HepG2 (cell line): Measurements from ENCODE around the gene RIN3. TPM values are rescaled to one million over a fixed set of nuclear protein-coding genes. Genes with fewer than 3 reads are reported as not detected.

Source experiments
- BRCA1 ChIP-seq: sonication (generic); formaldehyde crosslinking; IDR thresholded peaks from 2 replicates; pipeline ENCODE4 v1.4.0; 2020; ENCODE audit warnings: missing genetic modification reagents
- DR1 ChIP-seq: sonication (generic); formaldehyde crosslinking; IDR thresholded peaks from 2 replicates; pipeline ENCODE4 v1.8.0; 2021; ENCODE audit warnings: mild to moderate bottlenecking, missing genetic modification reagents, inconsistent platforms
- HCFC1 ChIP-seq: fragments of 150-350 bp; IDR thresholded peaks from 2 replicates; pipeline ENCODE4 v1.6.1; 2014; ENCODE audit warnings: low read depth, low read length
- IKZF1 ChIP-seq: fragments of 450-650 bp; IDR thresholded peaks from 2 replicates; pipeline ENCODE4 v1.7.1; 2016
- IKZF4 ChIP-seq: sonication (generic); formaldehyde crosslinking; IDR thresholded peaks from 2 replicates; pipeline ENCODE4 v1.5.1; 2020; ENCODE audit warnings: borderline replicate concordance, mild to moderate bottlenecking, low read depth, missing genetic modification reagents; ENCODE audit errors: not compliant biosample characterization
- KDM4B ChIP-seq: sonication (generic); formaldehyde crosslinking; IDR thresholded peaks from 2 replicates; pipeline ENCODE4 v1.4.0; 2020; ENCODE audit warnings: missing genetic modification reagents
- KDM5B ChIP-seq: sonication (generic); formaldehyde crosslinking; IDR thresholded peaks from 2 replicates; pipeline ENCODE4 v1.4.0; 2020; ENCODE audit warnings: missing genetic modification reagents, mild to moderate bottlenecking, borderline replicate concordance
- RFXANK ChIP-seq: IDR thresholded peaks from 2 replicates; pipeline ENCODE4 v1.6.1; 2016
- RNF2 ChIP-seq: fragments of 450-650 bp; conservative IDR thresholded peaks from 2 replicates; pipeline ENCODE4 v1.6.1; 2016; ENCODE audit warnings: low read depth
- TCF7 ChIP-seq: sonication (generic); IDR thresholded peaks from 2 replicates; pipeline ENCODE4 v1.6.1; 2016; ENCODE audit warnings: antibody characterized with exemption, low read depth
- TFDP1 ChIP-seq: IDR thresholded peaks from 2 replicates; pipeline ENCODE4 v1.6.1; 2016; ENCODE audit warnings: missing compliant biosample characterization, missing genetic modification reagents, borderline replicate concordance
- ZBTB34 ChIP-seq: sonication (generic); formaldehyde crosslinking; IDR thresholded peaks from 2 replicates; pipeline ENCODE4 v1.8.0; 2022; ENCODE audit warnings: mild to moderate bottlenecking, missing genetic modification reagents
- ZFP41 ChIP-seq: sonication (generic); formaldehyde crosslinking; IDR thresholded peaks from 2 replicates; pipeline ENCODE4 v1.4.0; 2020; ENCODE audit warnings: mild to moderate bottlenecking, missing genetic modification reagents, borderline replicate concordance
- ZNF274 ChIP-seq: sonication (generic); formaldehyde crosslinking; IDR thresholded peaks from 2 replicates; pipeline ENCODE4 v1.5.1; 2020; ENCODE audit warnings: mild to moderate bottlenecking, missing genetic modification reagents
- ZNF362 ChIP-seq: sonication (generic); formaldehyde crosslinking; IDR thresholded peaks from 2 replicates; pipeline ENCODE4 v1.4.0; 2020; ENCODE audit warnings: missing genetic modification reagents, mild to moderate bottlenecking, borderline replicate concordance
- ZNF605 ChIP-seq: sonication (generic); formaldehyde crosslinking; IDR thresholded peaks from 2 replicates; pipeline ENCODE4 v1.8.0; 2022; ENCODE audit warnings: mild to moderate bottlenecking, missing genetic modification reagents
- ZNF746 ChIP-seq: sonication (generic); formaldehyde crosslinking; IDR thresholded peaks from 2 replicates; pipeline ENCODE4 v1.8.0; 2022; ENCODE audit warnings: mild to moderate bottlenecking, missing genetic modification reagents
- polyA plus RNA-seq, 8 experiments: library from polyadenylated mRNA; depleted of rRNA in 3 of 8; stranded (reverse) in 7 of 8; unstranded in 1 of 8; fragments of >200 nt; fragmentation: Illumina TruSeq in 4 of 8; extraction: Trizol in 4 of 8; gene quantifications; 2 replicates each; pipeline versions ENCODE4 v1.2.1 to v1.2.3, GENCODE V29; 2011 to 2016; ENCODE audit warnings: low read depth in 4 of 8, missing spikeins in 1 of 8, mixed read lengths in 1 of 8; ENCODE audit not compliant: insufficient read depth in 1 of 8
- total RNA-seq, 5 experiments: library from RNA; depleted of rRNA; stranded (reverse); fragments of >200 nt; fragmentation: Illumina TruSeq; extraction: Trizol; gene quantifications; 2 replicates each; pipeline ENCODE4 v1.2.3, GENCODE V29; 2016; ENCODE audit warnings: low read depth in 1 of 5
- TF ChIP-seq, protein P1 (sequence below): sonication (generic); formaldehyde crosslinking; IDR thresholded peaks from 2 replicates; pipeline ENCODE4 v1.5.0; 2020; ENCODE audit warnings: mild to moderate bottlenecking, missing genetic modification reagents, moderate library complexity
- TF ChIP-seq, protein P2 (sequence below): IDR thresholded peaks from 2 replicates; pipeline ENCODE4 v1.6.1; 2012; ENCODE audit warnings: inconsistent platforms
- TF ChIP-seq, protein P3 (sequence below): sonication (generic); formaldehyde crosslinking; IDR thresholded peaks from 2 replicates; pipeline ENCODE4 v1.5.0; 2020; ENCODE audit warnings: missing genetic modification reagents, mild to moderate bottlenecking, borderline replicate concordance

The RIN3 gene
- total and polyA plus RNA-seq, 2 of the 13 experiments (the other 11 are each of a cell fraction or from before 2014, with no cell fraction given): 2.3 to 3.6 TPM

- TF ChIP-seq, protein P1, sequence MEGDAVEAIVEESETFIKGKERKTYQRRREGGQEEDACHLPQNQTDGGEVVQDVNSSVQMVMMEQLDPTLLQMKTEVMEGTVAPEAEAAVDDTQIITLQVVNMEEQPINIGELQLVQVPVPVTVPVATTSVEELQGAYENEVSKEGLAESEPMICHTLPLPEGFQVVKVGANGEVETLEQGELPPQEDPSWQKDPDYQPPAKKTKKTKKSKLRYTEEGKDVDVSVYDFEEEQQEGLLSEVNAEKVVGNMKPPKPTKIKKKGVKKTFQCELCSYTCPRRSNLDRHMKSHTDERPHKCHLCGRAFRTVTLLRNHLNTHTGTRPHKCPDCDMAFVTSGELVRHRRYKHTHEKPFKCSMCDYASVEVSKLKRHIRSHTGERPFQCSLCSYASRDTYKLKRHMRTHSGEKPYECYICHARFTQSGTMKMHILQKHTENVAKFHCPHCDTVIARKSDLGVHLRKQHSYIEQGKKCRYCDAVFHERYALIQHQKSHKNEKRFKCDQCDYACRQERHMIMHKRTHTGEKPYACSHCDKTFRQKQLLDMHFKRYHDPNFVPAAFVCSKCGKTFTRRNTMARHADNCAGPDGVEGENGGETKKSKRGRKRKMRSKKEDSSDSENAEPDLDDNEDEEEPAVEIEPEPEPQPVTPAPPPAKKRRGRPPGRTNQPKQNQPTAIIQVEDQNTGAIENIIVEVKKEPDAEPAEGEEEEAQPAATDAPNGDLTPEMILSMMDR: 0 out of 2 replicates have a peak, but pooled peaks have one; percentile 24
- peak; percentile 79 for TF ChIP-seq DR1
- 0 out of 2 replicates have a peak, but pooled peaks have one; percentile 22 for TF ChIP-seq RNF2
- peak; percentile 73 for TF ChIP-seq ZNF274 (CRISPR knock-in tag)
- TF ChIP-seq TCF7: no peak
- TF ChIP-seq, protein P2, sequence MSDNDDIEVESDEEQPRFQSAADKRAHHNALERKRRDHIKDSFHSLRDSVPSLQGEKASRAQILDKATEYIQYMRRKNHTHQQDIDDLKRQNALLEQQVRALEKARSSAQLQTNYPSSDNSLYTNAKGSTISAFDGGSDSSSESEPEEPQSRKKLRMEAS: peak; percentile 72
- peak; percentile 79; the same call in 1 of the 2 replicates for TF ChIP-seq ZBTB34 (CRISPR knock-in tag)
- peak; percentile 87 for TF ChIP-seq TFDP1
- no peak for TF ChIP-seq RFXANK (CRISPR knock-in tag)
- peak; percentile 88; the same call in 1 of the 2 replicates for TF ChIP-seq KDM5B (CRISPR knock-in tag)
- TF ChIP-seq ZNF746 (CRISPR knock-in tag): peak; percentile 20; the same call in 1 of the 2 replicates
- TF ChIP-seq HCFC1: no peak
- TF ChIP-seq ZNF362 (CRISPR knock-in tag): no peak
- peak; percentile 18 for TF ChIP-seq IKZF4 (CRISPR knock-in tag)
- TF ChIP-seq KDM4B: peak; percentile 66; the same call in 1 of the 2 replicates
- peak; percentile 91 for TF ChIP-seq ZFP41
- no peak for TF ChIP-seq IKZF1
- TF ChIP-seq, protein P3, sequence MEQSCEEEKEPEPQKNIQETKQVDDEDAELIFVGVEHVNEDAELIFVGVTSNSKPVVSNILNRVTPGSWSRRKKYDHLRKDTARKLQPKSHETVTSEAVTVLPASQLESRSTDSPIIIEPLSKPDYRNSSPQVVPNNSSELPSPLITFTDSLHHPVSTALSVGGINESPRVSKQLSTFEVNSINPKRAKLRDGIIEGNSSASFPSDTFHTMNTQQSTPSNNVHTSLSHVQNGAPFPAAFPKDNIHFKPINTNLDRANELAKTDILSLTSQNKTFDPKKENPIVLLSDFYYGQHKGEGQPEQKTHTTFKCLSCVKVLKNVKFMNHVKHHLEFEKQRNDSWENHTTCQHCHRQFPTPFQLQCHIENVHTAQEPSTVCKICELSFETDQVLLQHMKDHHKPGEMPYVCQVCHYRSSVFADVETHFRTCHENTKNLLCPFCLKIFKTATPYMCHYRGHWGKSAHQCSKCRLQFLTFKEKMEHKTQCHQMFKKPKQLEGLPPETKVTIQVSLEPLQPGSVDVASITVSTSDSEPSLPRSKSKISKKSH (CRISPR knock-in tag): peak; percentile 62; the same call in 1 of the 2 replicates
- peak; percentile 89; the same call in 1 of the 2 replicates for TF ChIP-seq BRCA1 (CRISPR knock-in tag)
- peak; percentile 55; the same call in 1 of the 2 replicates for TF ChIP-seq ZNF605
These were observed 624 bp downstream of the RIN3 start (continued) for GRCh38 chr14:92513966-92514843.
